ENCODE data around the gene C4BPB. TPM values are rescaled to one million over a fixed set of nuclear protein-coding genes. Genes with fewer than 3 reads are reported as not detected.

The C4BPB gene
- total and polyA plus RNA-seq, 2 of the 13 experiments (the other 11 are each of a cell fraction or from before 2014, with no cell fraction given) = 155 to 266 TPM

DNA sequence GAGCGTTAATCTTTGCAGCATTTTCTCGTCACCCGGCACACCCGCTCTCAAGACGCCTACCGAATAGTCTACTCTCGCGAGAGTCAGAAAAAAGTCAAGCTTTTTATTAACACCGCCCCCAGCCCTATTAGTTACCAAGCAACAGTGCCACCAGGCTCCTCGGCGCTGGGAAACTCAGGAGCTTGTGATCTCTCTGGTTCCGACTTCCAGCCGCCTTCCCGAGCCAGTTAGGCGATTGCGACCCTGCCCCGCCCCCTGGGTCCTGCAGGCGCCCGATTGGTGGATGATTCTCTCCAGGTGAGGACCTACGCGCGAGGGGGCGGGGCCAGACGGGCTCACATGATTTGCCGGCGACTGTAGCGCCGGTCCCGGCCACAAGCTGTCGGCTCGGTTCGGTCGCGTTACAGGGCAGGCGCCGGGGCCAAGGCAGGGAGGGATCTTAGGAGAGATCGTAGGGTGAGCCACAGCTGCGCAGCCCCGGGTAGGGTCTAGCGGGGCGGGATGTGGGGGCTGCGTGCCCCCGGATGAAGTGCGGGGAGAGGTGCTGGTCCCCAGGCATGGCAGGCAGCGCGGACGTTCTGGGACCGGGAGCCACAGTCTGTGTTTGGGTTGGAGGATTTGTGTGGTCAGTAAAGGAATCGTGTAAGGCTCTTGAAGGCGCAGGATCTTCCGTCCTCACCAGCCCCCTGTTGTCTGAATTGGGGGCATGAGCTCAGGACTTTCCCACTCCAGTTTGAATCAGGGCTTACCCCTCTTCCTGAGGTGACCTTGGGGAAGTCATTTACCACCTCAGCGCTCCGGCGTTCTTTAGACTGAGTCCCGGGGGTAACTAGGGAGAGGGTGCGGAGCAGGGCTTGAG, 35.5 kb upstream of the C4BPB start, which contains the start of gene PFKFB2 (continued):
- TF ChIP-seq, protein P1, sequence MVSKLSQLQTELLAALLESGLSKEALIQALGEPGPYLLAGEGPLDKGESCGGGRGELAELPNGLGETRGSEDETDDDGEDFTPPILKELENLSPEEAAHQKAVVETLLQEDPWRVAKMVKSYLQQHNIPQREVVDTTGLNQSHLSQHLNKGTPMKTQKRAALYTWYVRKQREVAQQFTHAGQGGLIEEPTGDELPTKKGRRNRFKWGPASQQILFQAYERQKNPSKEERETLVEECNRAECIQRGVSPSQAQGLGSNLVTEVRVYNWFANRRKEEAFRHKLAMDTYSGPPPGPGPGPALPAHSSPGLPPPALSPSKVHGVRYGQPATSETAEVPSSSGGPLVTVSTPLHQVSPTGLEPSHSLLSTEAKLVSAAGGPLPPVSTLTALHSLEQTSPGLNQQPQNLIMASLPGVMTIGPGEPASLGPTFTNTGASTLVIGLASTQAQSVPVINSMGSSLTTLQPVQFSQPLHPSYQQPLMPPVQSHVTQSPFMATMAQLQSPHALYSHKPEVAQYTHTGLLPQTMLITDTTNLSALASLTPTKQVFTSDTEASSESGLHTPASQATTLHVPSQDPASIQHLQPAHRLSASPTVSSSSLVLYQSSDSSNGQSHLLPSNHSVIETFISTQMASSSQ (IDR thresholded peaks at IDR 0.05; ENCODE audit: low read depth) = no peak
- TF ChIP-seq, protein P1 (CRISPR knock-in tag; IDR thresholded peaks at IDR 0.05; ENCODE audit: borderline replicate concordance) = 0 out of 2 replicates have a peak, but pooled peaks have one; percentile 71
- TF ChIP-seq ZNF205 (CRISPR knock-in tag; IDR thresholded peaks at IDR 0.05) = no peak
- TF ChIP-seq, protein P2, sequence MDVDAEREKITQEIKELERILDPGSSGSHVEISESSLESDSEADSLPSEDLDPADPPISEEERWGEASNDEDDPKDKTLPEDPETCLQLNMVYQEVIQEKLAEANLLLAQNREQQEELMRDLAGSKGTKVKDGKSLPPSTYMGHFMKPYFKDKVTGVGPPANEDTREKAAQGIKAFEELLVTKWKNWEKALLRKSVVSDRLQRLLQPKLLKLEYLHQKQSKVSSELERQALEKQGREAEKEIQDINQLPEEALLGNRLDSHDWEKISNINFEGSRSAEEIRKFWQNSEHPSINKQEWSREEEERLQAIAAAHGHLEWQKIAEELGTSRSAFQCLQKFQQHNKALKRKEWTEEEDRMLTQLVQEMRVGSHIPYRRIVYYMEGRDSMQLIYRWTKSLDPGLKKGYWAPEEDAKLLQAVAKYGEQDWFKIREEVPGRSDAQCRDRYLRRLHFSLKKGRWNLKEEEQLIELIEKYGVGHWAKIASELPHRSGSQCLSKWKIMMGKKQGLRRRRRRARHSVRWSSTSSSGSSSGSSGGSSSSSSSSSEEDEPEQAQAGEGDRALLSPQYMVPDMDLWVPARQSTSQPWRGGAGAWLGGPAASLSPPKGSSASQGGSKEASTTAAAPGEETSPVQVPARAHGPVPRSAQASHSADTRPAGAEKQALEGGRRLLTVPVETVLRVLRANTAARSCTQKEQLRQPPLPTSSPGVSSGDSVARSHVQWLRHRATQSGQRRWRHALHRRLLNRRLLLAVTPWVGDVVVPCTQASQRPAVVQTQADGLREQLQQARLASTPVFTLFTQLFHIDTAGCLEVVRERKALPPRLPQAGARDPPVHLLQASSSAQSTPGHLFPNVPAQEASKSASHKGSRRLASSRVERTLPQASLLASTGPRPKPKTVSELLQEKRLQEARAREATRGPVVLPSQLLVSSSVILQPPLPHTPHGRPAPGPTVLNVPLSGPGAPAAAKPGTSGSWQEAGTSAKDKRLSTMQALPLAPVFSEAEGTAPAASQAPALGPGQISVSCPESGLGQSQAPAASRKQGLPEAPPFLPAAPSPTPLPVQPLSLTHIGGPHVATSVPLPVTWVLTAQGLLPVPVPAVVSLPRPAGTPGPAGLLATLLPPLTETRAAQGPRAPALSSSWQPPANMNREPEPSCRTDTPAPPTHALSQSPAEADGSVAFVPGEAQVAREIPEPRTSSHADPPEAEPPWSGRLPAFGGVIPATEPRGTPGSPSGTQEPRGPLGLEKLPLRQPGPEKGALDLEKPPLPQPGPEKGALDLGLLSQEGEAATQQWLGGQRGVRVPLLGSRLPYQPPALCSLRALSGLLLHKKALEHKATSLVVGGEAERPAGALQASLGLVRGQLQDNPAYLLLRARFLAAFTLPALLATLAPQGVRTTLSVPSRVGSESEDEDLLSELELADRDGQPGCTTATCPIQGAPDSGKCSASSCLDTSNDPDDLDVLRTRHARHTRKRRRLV (CRISPR knock-in tag; IDR thresholded peaks at IDR 0.05) = 0 out of 2 replicates have a peak, but pooled peaks have one; percentile 36
- TF ChIP-seq ZNF782 (CRISPR knock-in tag; IDR thresholded peaks at IDR 0.05; ENCODE audit: borderline replicate concordance) = peak; percentile 97; the same call in 1 of the 2 replicates
- TF ChIP-seq ZNF619 (CRISPR knock-in tag; IDR thresholded peaks at IDR 0.05) = no peak
- TF ChIP-seq, protein P3, sequence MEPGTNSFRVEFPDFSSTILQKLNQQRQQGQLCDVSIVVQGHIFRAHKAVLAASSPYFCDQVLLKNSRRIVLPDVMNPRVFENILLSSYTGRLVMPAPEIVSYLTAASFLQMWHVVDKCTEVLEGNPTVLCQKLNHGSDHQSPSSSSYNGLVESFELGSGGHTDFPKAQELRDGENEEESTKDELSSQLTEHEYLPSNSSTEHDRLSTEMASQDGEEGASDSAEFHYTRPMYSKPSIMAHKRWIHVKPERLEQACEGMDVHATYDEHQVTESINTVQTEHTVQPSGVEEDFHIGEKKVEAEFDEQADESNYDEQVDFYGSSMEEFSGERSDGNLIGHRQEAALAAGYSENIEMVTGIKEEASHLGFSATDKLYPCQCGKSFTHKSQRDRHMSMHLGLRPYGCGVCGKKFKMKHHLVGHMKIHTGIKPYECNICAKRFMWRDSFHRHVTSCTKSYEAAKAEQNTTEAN (CRISPR knock-in tag; conservative IDR thresholded peaks at IDR 0.05) = 0 out of 2 replicates have a peak, but pooled peaks have one; percentile 19
- TF ChIP-seq CENPX (CRISPR knock-in tag; IDR thresholded peaks at IDR 0.05) = no peak
- TF ChIP-seq HNRNPLL (IDR thresholded peaks at IDR 0.05; ENCODE audit: low read depth, low read length, poor library complexity, severe bottlenecking) = peak; percentile 58
- TF ChIP-seq TEAD2 (CRISPR knock-in tag; IDR thresholded peaks at IDR 0.05) = no peak
- TF ChIP-seq ZSCAN9 (CRISPR knock-in tag; IDR thresholded peaks at IDR 0.05; ENCODE audit: borderline replicate concordance) = no peak
- TF ChIP-seq JDP2 (CRISPR knock-in tag; IDR thresholded peaks at IDR 0.05; ENCODE audit: borderline replicate concordance) = no peak
- 0 out of 2 replicates have a peak, but pooled peaks have one; percentile 69 for TF ChIP-seq ZNF510 (CRISPR knock-in tag; IDR thresholded peaks at IDR 0.05; ENCODE audit: low read depth)
- TF ChIP-seq, protein P4, sequence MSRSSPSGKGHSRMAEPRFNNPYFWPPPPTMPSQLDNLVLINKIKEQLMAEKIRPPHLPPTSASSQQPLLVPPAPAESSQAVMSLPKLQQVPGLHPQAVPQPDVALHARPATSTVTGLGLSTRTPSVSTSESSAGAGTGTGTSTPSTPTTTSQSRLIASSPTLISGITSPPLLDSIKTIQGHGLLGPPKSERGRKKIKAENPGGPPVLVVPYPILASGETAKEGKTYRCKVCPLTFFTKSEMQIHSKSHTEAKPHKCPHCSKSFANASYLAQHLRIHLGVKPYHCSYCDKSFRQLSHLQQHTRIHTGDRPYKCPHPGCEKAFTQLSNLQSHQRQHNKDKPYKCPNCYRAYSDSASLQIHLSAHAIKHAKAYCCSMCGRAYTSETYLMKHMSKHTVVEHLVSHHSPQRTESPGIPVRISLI (CRISPR knock-in tag; IDR thresholded peaks at IDR 0.05; ENCODE audit: borderline replicate concordance) = peak; percentile 96
- TF ChIP-seq PHF5A (CRISPR knock-in tag; IDR thresholded peaks at IDR 0.05; ENCODE audit: low read depth, unreplicated experiment) = no peak
- no peak for TF ChIP-seq WIZ (CRISPR knock-in tag; IDR thresholded peaks at IDR 0.05)
- 0 out of 2 replicates have a peak, but pooled peaks have one; percentile 51 for TF ChIP-seq ZNF343 (CRISPR knock-in tag; IDR thresholded peaks at IDR 0.05)
